NOMO-1 treated with DMSO at 0.1 percent for 48 hours (cell line): Measurements from ENCODE around the gene ARID1A.
"Not testable (repeated sequence)": the region's sequence is repeated elsewhere in the genome, so short reads cannot be mapped to it uniquely, and the experiment has no call there.

Experiments
- DNase-seq: peaks from one replicate; lab custom pipeline; 2025; ENCODE audit not compliant: unreplicated experiment; lab: John Stamatoyannopoulos, UW

ARID1A gene

DNA sequence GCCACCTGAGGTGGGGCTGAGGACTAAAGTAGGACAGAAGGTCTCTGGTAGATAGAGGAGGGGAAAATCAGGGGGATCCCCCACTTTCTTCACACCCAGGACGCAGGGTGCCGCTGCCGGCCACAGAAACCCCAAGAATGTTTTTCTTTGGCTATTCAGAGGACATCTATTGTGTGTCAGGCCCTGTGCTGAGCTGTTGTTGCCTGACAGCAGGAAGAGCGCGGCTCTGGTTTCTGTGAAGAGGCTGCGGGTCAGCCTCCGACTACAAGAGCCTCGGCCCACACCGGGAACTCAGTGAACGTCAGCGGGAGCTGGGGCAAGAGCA is 91.5 kb downstream of the ARID1A start:
- DNase-seq: no peak

DNA sequence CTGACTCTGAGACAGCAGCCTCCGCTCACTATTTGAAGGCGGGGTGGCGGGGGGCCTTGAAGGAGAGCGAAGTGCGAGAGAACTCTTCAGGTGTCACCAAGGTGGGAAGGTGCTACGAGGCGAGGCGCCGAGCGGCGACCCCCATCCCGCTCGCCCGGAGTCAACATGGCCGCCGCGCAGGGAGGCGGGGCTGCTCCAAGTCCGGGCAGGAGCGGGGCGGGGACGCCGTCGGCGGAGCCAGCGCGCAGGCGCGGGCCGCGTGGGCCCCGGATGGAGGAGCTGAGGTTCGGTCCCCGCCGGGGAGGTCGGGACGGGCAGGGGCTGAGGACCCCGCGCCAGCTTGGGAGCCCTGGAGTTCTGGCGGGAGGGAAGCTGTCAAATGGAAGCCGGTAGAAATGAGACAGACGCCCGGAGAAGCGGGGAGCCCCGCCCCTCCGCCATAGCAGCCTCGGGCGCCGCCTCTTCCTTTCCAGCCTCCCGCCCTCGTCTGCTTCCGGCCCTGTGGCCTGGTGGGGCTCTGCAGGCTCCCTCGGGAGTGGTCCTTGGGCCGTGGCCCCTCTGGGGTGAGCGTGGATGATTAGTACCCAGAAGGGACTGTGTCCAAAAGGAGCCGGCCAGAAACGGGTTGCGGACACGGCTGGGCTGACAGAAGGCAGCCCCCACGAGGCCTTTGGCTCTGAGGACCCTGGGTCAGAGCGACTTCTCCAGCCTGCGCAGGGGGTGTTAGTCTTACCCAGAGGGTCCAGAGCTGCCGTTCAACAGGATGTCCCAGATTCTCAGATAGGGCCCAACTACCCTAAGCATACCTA is 92.1 kb downstream of the ARID1A start, which contains the start of gene PIGV:
PIGV (plus strand) TSS at position 245 of the 809 bp plus-strand sequence. CDS start 2,866 bp downstream, outside the sequence.
- peak; percentile 82 for DNase-seq

DNA sequence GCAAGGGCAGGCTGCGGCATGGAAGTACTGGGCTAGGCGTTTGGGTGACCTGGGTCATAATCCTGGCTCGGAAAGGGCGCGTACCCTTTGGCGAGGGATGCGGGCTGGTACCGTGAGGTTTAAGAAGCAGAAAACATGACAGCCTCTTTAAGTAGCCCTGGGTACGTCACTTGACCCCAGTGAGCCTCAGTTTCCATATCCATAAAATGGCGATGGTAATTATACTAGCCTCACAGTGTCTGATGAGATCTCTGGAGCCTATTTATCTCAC is 92.6 kb downstream of the ARID1A start:
- no peak for DNase-seq

DNA sequence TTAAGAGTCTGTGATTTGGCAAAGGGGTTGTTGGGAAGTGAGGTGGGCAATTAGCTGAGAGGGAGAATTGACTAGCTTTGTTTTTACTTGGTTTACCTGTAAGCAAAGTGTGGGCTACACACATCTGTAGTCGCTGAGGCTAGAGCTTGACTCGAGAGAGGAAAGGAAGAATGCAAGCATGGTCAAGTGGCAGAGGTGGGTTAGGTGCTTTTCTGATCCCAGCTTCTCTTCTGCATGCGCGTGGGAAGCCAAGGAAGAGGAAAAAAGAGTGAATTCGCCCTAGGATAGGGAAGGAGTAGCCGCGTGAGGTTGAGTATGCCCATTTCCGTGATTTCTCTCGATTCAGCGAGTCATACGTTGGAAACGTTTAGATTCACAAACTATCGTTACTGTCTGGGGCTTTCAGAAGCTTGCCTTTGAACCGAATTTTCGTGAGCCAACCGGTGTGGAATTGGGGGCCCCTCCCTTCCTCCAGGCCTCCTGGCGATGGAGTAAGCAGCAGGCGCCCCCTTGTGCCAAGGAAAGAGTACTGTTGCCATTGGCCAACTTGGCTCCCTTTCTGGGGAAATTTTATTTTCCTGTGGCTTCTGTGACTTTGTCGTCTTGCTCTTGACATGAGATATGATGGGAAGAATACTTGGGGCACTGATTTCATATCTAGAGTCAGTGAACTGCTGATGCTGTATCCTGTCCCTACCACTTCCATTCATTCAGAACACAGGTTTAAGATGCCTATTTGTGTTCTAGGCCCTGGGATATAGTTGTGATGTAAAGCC is 93.2 kb downstream of the ARID1A start:
- DNase-seq: peak; percentile 86

DNA sequence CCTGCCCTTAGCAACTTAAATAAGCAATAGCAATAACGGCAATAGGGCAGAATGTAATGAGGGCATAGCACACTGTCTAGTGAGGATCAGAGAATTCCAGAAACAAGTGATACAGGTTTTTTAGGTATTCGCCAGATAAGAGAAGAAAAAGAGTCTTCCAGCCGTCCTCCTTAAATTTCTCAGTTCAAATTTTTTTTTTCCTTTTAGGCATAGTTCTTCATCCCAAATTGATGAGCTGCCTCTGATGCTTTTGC is 93.7 kb downstream of the ARID1A start:
- DNase-seq: no peak

DNA sequence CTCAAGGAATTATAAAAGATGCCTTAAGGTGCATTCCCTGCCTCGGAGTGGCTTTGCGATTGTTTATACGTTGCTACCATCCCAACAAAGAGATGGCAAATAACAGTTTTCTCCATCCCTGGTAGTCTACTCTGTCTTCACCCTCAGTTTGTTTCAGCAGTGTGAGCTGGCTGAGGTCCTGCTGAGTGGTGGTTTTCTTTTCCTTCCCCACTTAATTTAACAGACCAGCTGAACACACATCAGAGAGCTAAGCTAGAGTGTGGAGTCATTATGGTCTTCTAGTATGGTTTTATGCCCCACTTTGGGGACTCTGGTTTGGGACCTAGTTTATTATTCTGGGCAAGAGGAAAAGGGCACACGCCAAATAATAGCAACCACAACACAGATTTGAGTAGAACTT is 94.1 kb downstream of the ARID1A start:
- no peak for DNase-seq

DNA sequence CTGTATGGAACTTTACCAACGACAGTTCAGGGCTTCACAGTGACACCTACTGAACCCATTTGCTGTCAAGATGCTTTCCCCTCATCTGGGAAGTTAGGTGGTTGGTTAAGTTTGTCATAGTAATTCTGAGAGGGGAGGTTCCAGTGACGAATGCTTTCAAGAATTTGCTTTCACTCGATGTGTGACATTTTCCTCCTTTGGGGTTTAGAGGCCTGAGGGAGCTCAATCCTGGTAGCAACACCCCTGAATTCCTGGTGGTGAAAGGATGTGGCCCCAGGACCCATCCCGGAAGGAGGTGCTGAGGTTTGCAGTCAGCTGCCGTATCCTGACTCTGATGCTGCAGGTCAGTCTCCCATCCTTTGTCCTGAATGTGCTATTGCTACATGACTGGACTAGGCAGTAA is 94.7 kb downstream of the ARID1A start:
- DNase-seq: no peak

DNA sequence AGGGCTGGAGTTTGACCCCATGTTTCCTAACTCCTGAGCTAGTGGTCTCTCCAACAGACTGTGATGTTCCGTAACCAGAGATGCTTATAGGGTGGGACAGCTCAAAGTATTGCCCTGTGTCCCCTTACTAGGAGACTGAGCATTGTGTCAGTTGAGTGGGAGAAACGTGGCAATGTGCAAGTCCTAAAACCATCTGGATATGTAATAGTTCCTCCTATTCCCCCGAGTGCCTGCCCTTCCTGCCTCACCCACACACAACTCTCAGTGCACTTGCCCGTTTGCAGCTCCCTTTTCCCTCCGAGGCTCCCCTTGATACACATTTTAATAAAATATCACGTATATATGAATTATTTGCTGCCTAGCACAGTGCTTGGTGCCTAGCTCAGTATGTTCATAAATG is 95.3 kb downstream of the ARID1A start:
- no peak for DNase-seq

DNA sequence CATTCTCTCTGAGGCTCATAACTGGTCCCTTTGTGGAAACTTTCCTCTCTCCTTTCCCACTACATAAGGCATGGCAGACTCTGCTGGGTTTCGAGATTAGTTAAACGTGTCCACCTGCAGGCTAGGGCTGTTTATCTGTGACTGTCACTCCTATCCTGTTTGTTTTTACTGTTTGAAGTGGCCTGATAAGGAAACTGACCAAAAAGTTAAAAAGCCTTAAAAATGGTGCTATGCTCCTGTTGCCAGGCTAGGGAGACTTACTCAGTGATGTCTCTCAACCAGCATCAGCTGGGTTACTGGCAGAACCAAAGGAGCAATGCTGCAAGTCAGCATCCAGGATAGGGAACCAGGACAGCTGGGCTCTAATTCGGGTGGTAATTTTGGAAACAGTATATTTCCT is 95.8 kb downstream of the ARID1A start:
- no peak for DNase-seq

DNA sequence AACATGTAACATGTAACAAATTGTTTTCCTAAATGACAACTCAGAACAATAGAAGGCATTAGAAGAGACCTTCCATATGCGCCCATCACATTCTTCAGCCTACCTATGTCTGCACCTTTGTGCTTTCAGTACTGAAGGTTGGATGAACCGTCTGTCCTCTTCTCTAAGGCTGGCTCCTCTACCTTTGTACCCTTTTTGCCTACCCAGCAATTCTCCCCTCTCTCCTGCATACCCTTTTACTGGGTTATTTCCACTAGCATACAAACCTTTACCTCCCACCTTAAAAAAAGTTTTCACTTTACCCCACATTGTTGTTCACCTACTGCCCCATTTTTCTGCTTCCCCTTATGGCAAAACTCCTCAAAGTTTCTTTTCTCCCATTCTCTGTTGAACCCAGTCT is 97.1 kb downstream of the ARID1A start:
- no peak for DNase-seq

DNA sequence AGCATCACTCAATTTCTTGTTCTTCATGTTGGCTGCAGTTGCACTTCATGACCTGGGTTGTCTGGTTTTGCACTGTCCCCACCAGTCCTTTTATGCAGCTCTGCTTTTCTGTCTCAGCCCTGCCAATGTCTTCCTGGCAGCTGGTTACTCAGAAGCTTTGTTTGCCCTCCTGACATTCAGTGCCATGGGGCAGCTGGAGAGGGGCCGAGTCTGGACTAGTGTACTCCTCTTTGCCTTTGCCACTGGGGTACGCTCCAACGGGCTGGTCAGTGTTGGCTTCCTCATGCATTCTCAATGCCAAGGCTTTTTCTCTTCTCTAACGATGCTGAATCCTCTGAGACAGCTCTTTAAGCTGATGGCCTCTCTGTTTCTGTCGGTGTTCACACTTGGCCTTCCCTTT is 98.6 kb downstream of the ARID1A start:
- no peak for DNase-seq

DNA sequence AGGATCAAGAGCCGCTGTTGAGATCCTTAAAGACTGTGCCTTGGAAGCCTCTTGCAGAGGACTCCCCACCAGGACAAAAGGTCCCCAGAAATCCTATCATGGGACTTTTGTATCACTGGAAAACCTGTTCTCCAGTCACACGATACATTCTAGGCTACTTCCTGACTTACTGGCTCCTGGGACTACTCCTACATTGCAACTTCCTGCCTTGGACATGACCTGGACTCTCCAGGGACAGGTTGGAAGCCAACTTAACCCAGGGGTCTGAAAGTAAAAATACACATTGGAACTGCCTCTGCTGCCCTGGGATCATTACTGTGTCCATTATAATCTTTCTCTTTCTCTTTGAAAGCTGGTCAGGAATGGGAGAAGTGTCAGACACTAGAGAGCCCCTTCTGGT is 101.8 kb downstream of the ARID1A start:
- no peak for DNase-seq

DNA sequence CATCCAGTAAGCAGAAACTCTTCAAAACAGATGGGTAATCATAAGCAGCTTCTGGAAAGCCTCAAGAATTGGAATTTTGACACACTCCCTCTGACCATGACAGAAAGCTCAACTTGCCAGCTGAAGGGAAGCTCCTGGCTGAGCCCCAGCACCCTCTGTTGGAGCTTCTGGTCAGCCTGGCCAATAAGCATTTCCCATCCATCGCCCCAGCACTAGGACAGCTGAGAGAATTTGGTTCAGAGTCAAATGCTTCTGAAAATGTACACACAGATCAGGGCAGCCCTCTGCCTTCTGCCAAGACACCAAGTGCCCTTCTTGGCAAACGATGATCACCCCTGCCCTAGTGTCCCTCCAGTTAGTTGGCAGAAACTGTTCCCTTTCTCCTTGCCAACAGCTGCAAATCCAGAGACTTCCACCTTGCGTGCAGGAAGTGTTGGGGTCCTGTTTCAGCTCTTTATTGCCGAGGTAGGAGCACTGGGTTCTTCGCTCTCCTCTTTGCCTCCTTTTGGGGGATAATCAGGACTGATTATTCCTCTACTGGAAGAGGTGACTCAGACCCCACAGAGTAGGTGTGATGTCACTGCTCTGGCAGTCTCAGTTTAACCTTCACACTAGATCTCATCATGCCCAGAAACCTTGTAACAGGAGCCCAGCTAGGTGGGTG is 103.8 kb downstream of the ARID1A start:
- no peak for DNase-seq

DNA sequence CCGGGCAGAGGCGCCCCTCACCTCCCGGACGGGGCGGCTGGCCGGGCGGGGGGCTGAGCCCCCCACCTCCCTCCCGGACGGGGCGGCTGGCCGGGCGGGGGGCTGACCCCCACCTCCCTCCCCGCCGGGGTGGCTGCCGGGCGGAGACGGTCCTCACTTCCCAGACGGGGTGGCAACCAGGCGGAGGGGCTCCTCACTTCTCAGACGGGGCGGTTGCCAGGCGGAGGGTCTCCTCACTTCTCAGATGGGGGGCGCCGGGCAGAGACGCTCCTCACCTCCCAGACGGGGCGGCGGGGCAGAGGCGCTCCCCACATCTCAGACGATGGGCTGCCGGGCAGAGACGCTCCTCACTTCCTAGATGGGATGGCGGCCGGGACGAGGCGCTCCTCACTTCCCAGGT is 108.1 kb downstream of the ARID1A start:
- not testable (repeated sequence) for DNase-seq

DNA sequence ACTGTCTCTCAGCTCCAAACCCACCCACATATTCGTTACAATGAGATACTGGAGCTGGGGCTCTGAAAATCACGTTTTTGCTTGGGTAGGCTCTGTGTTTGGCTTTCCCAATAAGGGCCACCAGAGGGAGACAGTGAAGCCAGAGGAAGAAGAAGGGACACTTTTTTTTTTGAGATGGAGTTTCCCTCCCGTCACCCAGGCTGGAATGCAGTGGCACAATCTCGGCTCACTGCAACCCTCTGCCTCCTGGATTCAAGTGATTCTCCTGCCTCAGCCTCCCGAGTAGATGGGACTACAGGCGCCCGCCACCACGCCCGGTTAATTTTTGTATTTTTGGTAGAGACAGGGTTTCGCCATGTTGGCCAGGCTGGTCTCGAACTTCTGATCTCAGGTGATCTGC is 114.3 kb downstream of the ARID1A start:
- DNase-seq: peak; percentile 61

DNA sequence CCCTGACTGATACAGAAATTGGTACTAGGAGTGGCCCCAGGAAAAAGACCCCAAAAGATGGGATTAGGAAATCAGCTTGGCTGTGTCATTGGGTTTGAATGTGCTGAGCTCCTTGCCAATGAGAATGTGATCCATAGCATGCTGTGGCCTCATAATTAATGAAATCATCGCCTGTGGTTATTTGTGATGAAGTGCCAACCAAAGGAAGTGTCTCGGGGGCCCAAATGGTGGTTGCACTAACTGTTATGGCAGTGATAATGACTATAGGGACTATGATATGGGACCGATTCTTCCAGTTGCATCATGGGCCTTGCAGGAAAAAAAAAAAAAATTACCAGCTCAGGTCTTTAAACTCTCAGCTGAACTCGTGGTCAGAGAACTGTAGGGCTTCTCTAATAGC is 115.2 kb downstream of the ARID1A start:
- peak; percentile 21 for DNase-seq

DNA sequence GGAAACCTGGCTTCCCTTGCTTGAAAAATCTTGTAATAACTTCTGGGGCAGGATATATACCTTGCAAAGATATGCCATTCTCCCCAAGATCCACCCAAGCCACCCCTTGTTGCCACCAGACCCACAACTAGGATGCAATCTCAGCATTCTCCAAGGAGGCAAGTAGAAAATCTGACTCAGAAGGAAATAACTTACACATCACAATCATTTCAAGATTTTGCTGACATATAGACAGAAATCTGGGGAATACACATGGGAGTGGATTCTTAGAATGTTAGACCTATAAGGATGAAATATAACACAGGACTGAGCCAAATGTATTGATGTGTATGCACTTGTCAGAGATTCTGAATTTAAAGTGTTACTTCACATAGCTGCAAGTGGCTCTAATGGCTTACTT is 115.9 kb downstream of the ARID1A start:
- no peak for DNase-seq

DNA sequence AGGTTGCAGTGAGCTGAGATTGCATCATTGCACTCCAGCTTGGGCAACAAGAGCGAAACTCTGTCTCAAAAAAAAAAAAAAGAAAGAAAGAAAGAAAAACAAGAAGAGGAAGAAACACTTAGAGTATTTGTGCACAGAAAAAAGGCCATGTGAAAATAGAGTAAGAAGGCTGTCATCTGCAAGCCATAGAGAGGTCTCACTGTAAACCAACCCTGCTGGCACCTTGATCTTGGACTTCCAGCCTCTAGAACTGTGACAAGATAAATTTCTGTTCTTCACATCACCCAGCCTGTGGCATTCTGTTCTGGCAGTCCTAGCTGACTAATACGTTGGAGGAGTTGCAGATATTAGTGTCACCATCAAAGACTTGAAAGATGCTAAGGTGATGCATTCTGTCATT is 118.6 kb downstream of the ARID1A start:
- peak; percentile 25 for DNase-seq

DNA sequence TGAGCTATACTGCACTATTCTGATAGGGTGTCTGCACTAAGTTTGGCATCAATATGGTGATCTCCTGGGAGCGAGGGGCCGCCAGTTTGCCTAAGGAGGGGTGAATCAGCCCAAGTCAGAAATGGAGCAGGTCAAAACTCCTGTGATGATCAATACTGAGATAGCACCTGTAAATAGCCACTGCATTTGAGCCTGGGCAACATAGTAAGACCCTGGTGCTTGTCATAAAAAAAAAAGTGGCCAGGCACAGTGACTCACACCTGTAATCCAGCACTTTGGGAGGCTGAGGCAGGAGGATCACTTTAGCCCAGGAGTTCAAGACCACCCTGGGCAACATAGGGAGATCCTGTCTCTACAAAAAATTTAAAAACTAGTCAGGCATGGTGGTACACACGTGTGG is 119.1 kb downstream of the ARID1A start:
- no peak for DNase-seq

DNA sequence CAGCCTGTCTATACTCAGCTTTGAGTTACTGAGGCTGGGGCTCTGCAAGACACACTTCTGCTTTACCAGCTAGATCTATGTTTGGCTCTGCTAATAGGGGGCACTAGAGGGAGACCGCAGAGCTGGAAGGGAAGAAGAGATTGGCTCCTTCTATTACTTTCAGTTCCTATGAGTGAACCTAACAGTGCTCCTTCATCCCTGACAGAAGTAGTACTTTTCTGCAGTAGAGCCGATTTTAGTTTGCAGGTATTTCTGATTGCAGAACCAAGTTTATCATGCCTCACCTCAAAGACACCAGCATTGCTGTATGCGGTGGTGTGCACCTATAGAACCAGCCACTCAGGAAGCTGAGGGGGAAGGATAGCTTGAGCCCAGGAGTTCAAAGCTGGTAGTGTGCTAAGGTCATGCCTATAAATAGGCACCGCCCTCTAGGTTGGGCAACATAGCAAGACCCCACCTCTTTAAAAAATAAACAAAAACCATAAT is 125.0 kb downstream of the ARID1A start:
- DNase-seq: peak; percentile 99

DNA sequence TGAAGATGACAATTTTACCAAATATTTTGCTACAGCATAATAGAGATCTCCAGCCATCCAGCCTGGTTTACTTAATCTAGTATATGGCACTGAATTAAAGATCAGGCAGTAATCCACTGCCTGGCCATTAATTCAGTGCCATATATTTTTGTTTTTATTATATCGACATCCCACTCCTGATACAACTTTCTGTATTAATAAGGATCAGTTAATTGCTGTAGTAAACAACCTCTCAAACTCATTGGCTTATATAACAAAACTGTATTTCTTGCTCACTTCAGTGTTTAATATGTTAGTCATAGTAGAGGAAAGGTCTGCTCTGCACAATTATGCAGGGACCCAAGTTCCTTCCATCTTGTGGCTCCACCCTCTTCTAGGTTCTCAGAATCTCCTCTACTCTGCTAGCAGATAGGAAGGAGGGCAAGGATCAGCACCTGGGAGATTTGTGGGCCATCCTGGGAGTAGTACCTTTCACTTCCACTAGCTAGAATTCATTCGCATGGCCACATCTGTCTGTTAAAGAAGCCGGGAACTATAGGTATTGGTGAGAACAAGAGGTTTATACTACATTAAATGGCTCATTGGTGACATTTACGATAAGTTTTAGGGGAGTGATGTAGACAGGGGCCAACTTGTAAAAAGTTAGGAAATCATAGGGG is 127.1 kb downstream of the ARID1A start:
- no peak for DNase-seq

DNA sequence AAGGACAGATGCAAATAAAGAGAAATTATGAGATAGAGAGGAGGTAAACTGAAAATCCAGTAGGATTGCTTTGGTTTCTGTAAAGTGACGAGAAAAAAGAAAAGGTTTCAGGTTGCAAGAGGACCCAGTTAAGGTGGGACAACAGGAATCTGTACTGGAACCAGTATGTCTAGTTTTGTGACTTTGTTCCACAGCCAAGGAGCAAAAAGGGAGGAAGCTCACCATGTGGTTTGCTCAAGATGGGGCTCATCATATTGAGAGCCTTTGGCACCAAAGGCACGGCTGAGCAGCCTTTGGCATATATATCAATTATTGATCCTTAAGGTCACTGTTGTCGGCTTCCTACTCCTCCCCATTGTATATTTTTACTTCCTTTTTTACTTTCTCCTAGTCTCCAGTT is 128.9 kb downstream of the ARID1A start:
- DNase-seq: no peak
